Lung (tissue), 12 donors: ENCODE results near the gene LTBP4. TPM values are rescaled to one million over a fixed set of nuclear protein-coding genes. Genes with fewer than 3 reads are reported as not detected.
"Not testable (repeated sequence)": the region's sequence is repeated elsewhere in the genome, so short reads cannot be mapped to it uniquely, and the experiment has no call there.

Experiments used
- ATAC-seq: fragments of 200-7000 bp; cut with Tn5 transposase; one replicate; pipeline ENCODE4 v1.9.1; 2020; ENCODE audit warnings: moderate number of reproducible peaks; ENCODE audit not compliant: insufficient read depth, low FRiP score
- DNase-seq, 3 donors: peaks; one replicate each; pipeline ENCODE4 v3.0.0-alpha.2; 2013 to 2017
- H3K27ac ChIP-seq, 2 donors: one replicate each; pipeline ENCODE4 v1.5.1; 2013; ENCODE audit warnings: mild to moderate bottlenecking in 2 of 2, moderate library complexity in 2 of 2, control low read depth in 1 of 2, inconsistent platforms in 1 of 2, low read depth in 1 of 2, low read length in 1 of 2
- H3K27me3 ChIP-seq, 3 donors: one replicate each; pipeline ENCODE4 v1.5.1; 2013; ENCODE audit warnings: low read length in 2 of 3; ENCODE audit not compliant: control insufficient read depth in 3 of 3, insufficient read depth in 3 of 3
- H3K36me3 ChIP-seq, 4 donors: one replicate each; pipeline ENCODE4 v1.5.1; 2013; ENCODE audit warnings: low read length in 4 of 4, mild to moderate bottlenecking in 1 of 4, moderate library complexity in 1 of 4; ENCODE audit not compliant: control insufficient read depth in 4 of 4, insufficient read depth in 4 of 4
- H3K4me1 ChIP-seq, 5 donors: one replicate each; pipeline ENCODE4 v1.5.1; 2013; ENCODE audit warnings: low read length in 5 of 5, mild to moderate bottlenecking in 2 of 5, moderate library complexity in 1 of 5; ENCODE audit not compliant: control insufficient read depth in 5 of 5, insufficient read depth in 5 of 5
- H3K4me3 ChIP-seq: one replicate; pipeline ENCODE4 v1.5.1; 2013; ENCODE audit warnings: mild to moderate bottlenecking, control low read depth, moderate library complexity
- H3K9ac ChIP-seq, 2 donors: one replicate each; pipeline ENCODE4 v1.5.1; 2013; ENCODE audit warnings: low read length in 2 of 2, control low read depth in 1 of 2; ENCODE audit not compliant: insufficient read depth in 1 of 2
- H3K9me3 ChIP-seq, 4 donors: one replicate each; pipeline ENCODE4 v1.5.1; 2013; ENCODE audit warnings: low read length in 3 of 4, mild to moderate bottlenecking in 1 of 4, moderate library complexity in 1 of 4; ENCODE audit not compliant: control insufficient read depth in 4 of 4, insufficient read depth in 3 of 4
- CTCF ChIP-seq: IDR thresholded peaks from 2 replicates; pipeline ENCODE4 v1.5.1; 2012; ENCODE audit warnings: mild to moderate bottlenecking; ENCODE audit errors: control extremely low read depth, extremely low read depth
- WGBS, 2 donors: extraction: QIAGEN DNeasy Blood & Tissue Kit; methylation state at CpG; one replicate each; pipeline ENCODE4 v1.1.7; 2013; 5-methylcytosine and 5-hydroxymethylcytosine counted together
- polyA plus RNA-seq, 2 donors: library from polyadenylated mRNA; stranded (reverse); fragments of 200-250 nt; gene quantifications; one replicate each; pipeline ENCODE4 v1.2.1, GENCODE V29; 2013
- total RNA-seq, 2 donors: library from RNA; depleted of rRNA in 1 of 2; stranded (reverse); fragments of >200 nt in 1 of 2; gene quantifications; one replicate each; pipeline ENCODE4 v1.2.1, GENCODE V29; 2014 to 2021
- donor health status: control.
- donor health status: control.
- donor health status: Bipolar disorder and iron deficiency.
- donor health status: healthy.
- donor health status: DM: yes; HTN: yes; CAD: no.

Gene LTBP4
- total and polyA plus RNA-seq, 4 donors, result 73.0 to 290 (median 151) TPM

- DNase-seq (no peak), ATAC-seq (no peak)
- no peak for TF ChIP-seq CTCF
- H3K27me3 ChIP-seq, result no peaks in the 10 kb centered on the region
- no peaks in the 10 kb centered on the region for H3K9me3 ChIP-seq
- H3K9ac ChIP-seq, result no peak overlapping the region
- no peak overlapping the region for H3K4me3 ChIP-seq
- H3K4me1 ChIP-seq, result no peaks in the 10 kb centered on the region
- H3K36me3 ChIP-seq, result peaks cover 0 to 23% (median 2%) of the 10 kb centered on the region in 4 donors
- no peak overlapping the region for H3K27ac ChIP-seq
- 84 to 88% methylated on average over 22 of the region's 22 CpGs for WGBS, 2 donors
Observed at GRCh38 chr19:40590464-40591265, 10.5 kb upstream of the LTBP4 start.

GRCh38 chr19:40591724-40592123, 9.4 kb upstream of the LTBP4 start:
- DNase-seq, H3K4me1 ChIP-seq, H3K27ac ChIP-seq, H3K9me3 ChIP-seq, H3K27me3 ChIP-seq, H3K9ac ChIP-seq, H3K4me3 ChIP-seq, ATAC-seq: not testable (repeated sequence)
- H3K36me3 ChIP-seq, result peaks cover 0 to 22% (median 2%) of the 10 kb centered on the region in 4 donors
- WGBS, 2 donors, result 95 to 97% methylated on average over 4 of the region's 4 CpGs

- peaks cover 0 to under 1% (median 0%) of the 10 kb centered on the region in 3 donors for H3K27me3 ChIP-seq
- ATAC-seq (no peak), DNase-seq (no peak)
- no peaks in the 10 kb centered on the region for H3K9me3 ChIP-seq
- 93% methylated on average over 4 of the region's 4 CpGs for WGBS, 2 donors
- no peak overlapping the region for H3K4me3 ChIP-seq
- TF ChIP-seq CTCF, result no peak
- peaks cover 0 to 6% (median 3%) of the 10 kb centered on the region in 5 donors for H3K4me1 ChIP-seq
- no peak overlapping the region for H3K27ac ChIP-seq
- H3K9ac ChIP-seq, result no peak overlapping the region
- peaks cover 0 to 20% (median 0%) of the 10 kb centered on the region in 4 donors for H3K36me3 ChIP-seq
Observed at GRCh38 chr19:40592170-40592569, 9.0 kb upstream of the LTBP4 start.

- Histone ChIP-seq H3K27ac (no peak overlapping the region), H3K9ac (no peak overlapping the region), H3K4me1 (peaks cover 0 to 18% (median 5%) of the 10 kb centered on the region in 5 donors), H3K27me3 (peaks cover 0 to 5% (median 0%) of the 10 kb centered on the region in 3 donors), H3K4me3 (no peak overlapping the region), H3K36me3 (peaks cover 0 to 13% (median 0%) of the 10 kb centered on the region in 4 donors), H3K9me3 (no peaks in the 10 kb centered on the region)
- 25 to 32% methylated on average over 8 of the region's 8 CpGs for WGBS, 2 donors
- DNase-seq (peak in 2 of 3 donors; percentile 35 to 42), ATAC-seq (no peak)
- no peak for TF ChIP-seq CTCF
Observed at GRCh38 chr19:40594255-40594654, 6.9 kb upstream of the LTBP4 start.
